Measurements from ENCODE around the gene POLR3H.
"Not testable (repeated sequence)": the region's sequence is repeated elsewhere in the genome, so short reads cannot be mapped to it uniquely, and the experiment has no call there.

The POLR3H gene

DNA sequence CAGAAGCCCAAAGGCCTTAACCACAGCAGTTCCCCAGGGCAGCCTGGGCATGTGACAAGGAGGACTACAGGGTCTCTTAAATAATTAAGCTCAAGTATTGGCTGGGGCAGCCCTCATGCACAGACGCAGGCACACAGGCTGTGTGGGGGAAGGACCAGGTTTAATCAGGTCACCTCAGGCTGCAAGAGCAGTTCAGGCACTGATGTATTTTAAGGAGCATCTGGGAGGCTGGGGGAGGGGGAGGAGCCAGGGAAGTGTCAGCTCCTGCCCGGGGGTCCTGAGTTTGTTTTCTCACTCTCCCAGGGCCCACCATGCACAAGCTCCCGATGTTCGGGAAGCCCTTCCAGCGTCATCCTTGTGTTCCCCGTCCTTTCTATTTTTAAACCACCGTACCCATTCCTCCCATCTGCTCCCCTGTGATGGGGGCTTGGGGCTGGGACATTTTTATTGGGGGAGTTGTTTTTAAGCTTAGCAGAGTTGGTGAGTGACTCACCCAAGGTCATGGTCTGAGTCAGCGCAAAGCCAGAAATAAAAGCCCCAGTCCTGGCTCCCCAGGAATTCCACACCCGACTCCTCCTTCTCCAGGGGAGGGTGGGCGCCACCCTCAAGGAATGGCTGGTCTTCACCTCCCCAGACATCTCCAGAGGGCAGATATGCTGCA lies 18.9 kb upstream of the POLR3H start:
- no peak for DNase-seq (ENCODE audit: low spot score)

DNA sequence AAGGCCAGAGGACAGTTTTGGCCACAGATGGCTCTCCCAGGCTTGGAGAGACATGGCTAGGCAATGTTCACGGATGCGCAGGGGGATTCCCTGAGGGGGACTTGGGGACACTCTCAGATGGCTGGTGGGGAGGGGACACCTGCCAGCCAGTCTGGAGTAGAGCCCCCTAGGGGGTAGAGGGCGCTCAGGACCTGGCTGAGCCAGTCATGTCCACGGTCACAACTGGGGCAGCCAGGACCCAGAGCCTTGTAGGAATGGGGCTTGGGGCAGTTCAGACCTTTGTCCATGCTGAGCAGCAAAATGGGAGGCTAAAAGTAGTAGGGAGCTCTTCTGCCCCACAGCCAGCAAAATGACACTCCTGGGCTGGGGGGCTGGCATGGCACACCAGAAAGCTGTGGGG lies 18.2 kb upstream of the POLR3H start:
- no peak for DNase-seq (ENCODE audit: low spot score)

DNA sequence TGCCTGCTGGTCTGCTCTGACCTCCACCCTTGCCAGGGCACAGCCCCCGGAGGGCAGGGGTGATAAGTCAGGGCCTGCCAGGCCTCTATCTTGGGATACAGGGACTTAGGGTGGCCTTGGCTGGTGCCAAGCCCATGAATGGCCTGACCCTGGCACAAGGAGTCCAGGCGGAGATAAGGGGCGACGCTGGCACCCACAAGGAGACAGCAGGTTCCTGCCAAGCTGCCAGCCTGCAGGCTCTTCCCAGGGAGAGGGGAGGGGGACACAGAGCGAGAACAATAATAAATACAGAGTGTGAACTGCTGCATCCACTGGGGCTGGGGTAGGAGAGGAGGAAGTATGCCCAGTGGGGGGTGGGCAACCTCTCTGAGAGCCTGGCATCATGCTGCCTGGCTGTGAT lies 17.5 kb upstream of the POLR3H start:
- DNase-seq (ENCODE audit: low spot score), result no peak

DNA sequence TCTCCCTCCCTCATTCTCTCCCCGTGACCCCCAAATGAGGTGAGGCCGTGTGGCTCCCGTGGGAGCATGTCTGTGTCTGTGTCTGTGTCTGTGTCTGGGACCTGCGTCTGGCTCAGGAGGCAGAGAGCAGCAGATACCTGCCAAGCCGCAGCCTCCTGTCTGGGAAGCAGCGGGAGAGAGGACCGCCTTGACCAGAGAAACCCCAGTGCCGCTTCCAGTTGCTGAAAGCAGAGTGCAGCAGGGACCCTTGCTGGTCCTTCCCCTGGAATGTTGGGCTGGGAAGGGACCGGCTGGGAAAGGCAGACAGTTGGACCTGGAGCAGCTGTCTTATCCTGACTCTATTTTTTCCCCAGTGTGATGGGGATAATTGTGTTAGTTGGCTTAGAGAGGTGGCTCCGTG lies 17.1 kb upstream of the POLR3H start:
- no peak for DNase-seq (ENCODE audit: low spot score)

- no peak for DNase-seq (ENCODE audit: low spot score)
Measured at GRCh38 chr22:41560095-41560471, 15.8 kb upstream of the POLR3H start.

DNA sequence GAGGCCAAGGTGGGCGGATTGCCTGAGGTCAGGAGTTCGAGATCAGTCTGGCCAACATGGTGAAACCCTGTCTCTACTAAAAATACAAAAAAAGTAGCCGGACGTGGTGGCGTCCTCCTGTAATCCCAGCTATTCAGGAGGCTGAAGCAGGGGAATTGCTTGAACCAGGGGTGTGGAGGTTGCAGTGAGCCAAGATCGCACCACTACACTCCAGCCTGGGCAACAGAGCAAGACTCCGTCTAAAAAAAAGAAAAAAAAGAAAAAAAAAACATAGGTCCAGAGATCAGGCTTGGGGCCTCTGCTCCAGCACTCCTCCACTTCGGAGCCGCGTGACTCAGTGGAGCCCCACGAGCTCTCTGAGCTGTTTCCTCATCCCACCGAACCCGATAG lies 14.0 kb upstream of the POLR3H start:
- not testable (repeated sequence) for DNase-seq (ENCODE audit: low spot score)

DNA sequence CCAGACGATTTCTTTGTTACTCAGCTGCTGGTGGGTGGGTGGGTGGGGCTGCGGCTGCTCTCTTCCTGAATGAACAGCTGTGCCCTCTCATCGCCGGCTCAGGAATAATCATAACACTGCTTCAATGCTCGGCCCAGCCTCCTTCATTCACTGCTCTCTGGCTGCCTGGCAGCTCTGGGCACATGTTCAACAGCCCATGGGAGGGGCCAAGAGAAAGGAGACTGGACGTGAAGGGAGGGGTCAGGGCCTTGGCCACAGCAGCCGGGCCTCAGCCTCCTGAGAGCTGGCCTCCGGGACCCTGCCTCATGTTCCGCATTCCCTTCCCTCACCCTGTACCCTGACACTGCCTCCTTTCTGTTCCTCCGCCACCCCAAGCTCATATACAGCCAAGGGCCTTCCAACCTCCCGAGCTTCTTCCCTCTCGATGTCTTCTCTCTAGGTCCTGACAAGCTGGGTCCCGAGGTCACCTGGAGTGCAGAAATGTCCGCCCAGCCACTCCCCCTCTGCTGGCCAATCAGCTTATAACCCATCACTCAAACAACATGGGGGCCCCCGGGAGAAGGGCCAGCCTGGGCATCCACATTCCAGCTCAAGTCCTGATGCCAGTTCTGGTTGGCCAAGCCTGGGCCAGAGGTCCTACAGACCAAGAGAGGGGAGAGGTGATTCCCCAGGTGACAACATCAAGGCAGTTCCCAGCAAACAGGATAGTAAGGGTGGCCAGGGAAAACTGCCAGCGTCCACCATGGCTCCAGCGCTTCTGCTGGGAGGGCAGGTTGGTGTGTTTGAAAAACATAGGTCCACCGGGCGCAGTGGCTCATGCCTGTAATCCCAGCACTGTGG lies 13.4 kb upstream of the POLR3H start:
- DNase-seq (ENCODE audit: low spot score), result no peak

GRCh38 chr22:41556561-41556960 lies 12.3 kb upstream of the POLR3H start:
- DNase-seq (ENCODE audit: low spot score), result no peak

DNA sequence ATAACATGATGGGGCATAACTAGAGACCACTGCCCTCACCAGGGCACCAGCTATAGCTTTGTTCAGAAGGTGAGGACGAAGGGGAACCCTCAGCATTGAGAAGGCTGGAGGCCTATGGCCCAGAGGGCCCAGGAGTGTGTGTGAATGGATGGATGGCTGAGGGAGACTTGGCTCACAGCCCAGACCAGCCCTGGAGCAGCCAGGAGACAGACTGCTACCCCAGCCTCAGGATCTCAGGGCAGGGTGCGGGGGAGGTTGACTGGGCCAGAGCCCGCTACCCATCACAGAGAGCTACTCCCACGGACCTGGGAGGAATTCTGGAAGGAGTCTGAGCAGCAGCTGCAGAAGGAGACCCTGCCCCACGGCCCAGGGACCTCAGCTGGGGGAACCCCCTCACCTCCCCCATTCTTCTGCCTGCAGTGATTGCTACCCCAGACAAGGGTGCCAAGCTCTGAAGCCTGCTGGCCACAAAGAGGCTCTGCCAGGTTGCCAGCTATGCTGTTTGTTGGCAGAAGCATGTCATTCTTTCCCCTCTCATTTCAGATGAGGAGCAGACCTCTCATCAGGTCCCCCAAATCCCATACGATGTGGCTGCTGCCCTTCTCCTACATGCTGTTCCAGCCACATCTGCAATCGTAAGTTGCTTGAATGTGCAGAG lies 11.2 kb upstream of the POLR3H start:
- no peak for DNase-seq (ENCODE audit: low spot score)

DNA sequence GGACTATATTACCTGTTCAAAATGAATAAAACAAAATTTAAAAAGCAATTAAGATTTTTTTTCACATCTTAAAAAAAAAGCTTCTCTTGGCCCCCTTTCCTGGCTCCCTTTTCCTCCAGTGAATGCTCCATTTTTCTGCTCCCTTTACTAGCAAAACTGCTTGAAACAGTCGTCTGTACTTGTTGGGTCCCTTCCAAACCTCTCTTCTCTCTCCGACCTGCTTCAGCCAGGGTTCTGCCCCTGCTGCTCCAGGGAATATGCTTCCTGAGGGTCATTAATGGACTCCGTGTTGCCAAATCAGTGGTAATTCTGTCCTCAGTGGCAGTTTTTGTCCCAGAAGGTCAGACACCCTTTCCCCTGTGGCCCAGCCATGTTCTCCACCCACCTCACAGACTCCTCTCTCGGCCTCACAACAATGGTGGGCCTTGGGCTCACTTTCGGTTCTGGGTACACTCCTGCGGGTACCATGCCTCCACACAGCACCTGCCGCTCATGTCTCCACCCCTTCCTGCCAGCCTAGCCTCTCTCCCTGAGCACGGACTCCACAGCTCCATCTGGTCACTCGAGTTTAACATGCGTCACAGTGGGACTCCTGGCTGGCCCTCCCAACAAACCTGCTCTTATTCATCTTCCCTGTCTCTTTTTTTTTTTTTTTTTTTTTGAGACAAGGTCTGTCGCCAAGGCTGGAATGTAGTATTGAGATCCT lies 7.8 kb upstream of the POLR3H start:
- no peak for DNase-seq (ENCODE audit: low spot score)

DNA sequence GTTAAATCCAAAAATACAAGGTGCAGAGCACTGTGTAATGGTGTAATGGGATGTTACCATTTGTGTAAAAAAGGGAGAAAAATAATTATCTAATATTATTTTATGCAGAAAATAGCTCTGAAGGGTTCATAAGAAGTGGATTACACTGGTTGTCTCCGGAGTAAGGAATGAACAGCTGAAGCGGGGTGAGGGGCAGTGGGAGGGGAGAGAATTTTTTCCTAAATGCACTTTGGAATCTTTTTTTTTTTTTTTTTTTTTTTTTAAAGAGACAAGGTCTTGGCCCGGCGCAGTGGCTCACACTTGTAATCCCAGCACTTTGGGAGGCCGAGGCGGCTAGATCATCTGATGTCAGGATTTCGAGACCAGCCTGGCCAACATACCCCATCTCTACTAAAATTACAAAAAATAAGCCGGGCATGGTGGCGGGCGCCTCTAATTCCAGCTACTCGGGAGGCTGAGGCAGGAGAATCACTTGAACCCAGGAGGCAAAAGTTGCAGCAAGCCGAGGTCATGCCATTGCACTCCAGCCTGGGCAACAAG lies 6.8 kb upstream of the POLR3H start:
- DNase-seq (ENCODE audit: low spot score), result no peak

GRCh38 chr22:41548830-41549211 lies 4.6 kb upstream of the POLR3H start:
- DNase-seq (ENCODE audit: low spot score), result no peak

DNA sequence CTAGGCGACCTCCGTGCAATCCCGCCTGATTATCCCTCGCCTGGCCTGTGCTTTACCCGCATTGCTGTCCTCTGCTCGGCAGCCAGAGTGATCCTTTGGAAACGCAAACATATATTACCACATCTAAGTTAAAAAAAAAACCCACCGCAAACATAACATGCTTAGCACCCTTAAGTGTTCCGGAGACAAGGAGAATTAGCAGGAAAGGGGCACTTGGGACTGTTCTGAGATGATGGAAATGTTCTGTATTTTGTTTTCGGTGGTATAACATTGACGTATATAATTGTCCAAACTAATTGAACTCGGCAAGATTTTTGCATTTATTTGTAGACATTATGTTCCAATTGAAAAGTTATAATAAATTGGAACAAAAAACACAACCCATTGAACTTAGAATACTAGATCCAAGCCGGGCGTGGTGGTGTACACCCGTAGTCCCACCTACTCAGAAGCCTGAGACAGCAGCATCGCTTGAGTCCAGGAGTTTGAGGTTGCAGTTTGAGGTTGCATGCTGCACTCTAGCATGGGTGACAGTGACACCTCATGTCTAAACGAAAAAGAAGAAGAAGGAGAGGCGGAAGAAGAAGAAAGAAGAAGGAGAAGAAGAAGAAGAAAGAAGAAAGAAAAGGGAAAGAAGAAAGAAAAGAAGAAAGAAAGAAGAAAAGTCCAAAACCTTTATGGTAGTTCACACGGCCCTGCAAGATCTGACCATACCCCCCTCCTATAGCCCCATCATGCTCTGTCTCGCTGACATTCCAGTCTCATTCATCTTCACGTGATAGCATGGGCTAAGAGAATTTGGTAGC lies 604 bp upstream of the POLR3H start:
- DNase-seq (ENCODE audit: low spot score), result no peak

GRCh38 chr22:41542224-41542623 lies 2.0 kb downstream of the POLR3H start:
- DNase-seq (ENCODE audit: low spot score), result no peak

DNA sequence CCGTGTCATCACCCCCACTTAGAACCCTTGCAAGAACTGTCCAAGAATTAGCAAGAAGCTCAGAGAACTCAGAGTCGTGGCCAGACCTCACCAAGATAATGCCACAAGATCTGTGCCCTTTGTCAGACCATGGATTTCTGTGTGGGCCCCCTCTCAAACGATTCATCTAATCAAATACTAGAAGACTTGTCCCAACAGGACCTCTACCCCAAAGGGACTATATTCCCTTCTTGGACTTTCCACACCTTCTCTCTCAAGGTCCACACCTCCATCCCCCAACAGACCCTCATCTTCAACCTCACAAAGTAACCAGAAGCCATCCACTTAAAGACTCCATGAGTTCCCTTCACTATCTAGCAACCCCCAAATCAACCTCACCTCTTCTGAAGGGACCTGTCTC lies 2.8 kb downstream of the POLR3H start:
- no peak for DNase-seq (ENCODE audit: low spot score)

- no peak for DNase-seq (ENCODE audit: low spot score)
Measured at GRCh38 chr22:41540365-41540764, 3.9 kb downstream of the POLR3H start.

- DNase-seq (ENCODE audit: low spot score), result no peak
Measured at GRCh38 chr22:41540006-41540315, 4.3 kb downstream of the POLR3H start.

GRCh38 chr22:41539146-41540005 lies 4.9 kb downstream of the POLR3H start:
- DNase-seq (ENCODE audit: low spot score), result no peak

DNA sequence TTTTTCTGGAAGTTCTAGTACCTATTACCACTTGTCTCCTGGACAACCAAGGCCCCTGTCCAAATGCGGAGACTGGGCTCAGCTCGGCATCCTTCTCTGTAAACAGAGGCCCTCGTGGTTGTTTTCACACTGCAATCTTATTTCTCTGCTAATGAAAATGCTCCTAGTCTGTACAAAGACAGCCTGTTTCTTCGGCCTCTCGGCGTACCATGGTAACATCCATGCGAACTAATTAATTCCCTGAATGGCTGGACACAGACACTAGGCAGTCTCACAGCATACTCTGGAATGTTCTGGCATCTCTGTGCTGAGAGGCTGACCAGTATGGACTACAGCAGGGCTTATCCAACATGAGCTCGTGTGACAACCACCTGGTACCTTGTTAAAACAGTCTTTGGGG lies 5.7 kb downstream of the POLR3H start:
- no peak for DNase-seq (ENCODE audit: low spot score)

GRCh38 chr22:41537203-41537602 lies 7.1 kb downstream of the POLR3H start:
- DNase-seq (ENCODE audit: low spot score), result no peak

GRCh38 chr22:41535244-41535643 lies 9.0 kb downstream of the POLR3H start:
- no peak for DNase-seq (ENCODE audit: low spot score)

Measured in ecto neural progenitor cell (in vitro differentiated cells).